GM12878 (cell line): ENCODE measurements around the gene RPS16. TPM values are rescaled to one million over a fixed set of nuclear protein-coding genes. Genes with fewer than 3 reads are reported as not detected.
A peak's percentile ranks its signal among the peaks of the same experiment; 100 is the strongest.

Experiments used
- ATAC-seq: fragments of 200-7000 bp; cut with Tn5 transposase; 3 replicates; pipeline ENCODE4 v1.9.1; 2020; ENCODE audit warnings: mild to moderate bottlenecking, moderate library complexity
- BruUV-seq: library from RNA; stranded (reverse); fragments of 400-500 nt; replicated peaks from 2 replicates; lab custom pipeline; 2021; lab: Mats Ljungman, UMichigan
- CTCF ChIA-PET: fragments of 300-600 bp; sonication (Branson Sonifier 250); formaldehyde crosslinking; extraction: SDS; loops from one replicate; lab custom pipeline; 2021; ENCODE audit warnings: inconsistent platforms; lab: Yijun Ruan, JAX
- POLR2A ChIA-PET: fragments of 350-600 bp; formaldehyde crosslinking; extraction: SDS; loops from one replicate; lab custom pipeline; 2021; ENCODE audit warnings: inconsistent platforms; lab: Charles Lee
- RAD21 ChIA-PET: fragments of 300-600 bp; sonication (Branson Sonifier 250); formaldehyde crosslinking; loops from one replicate; lab custom pipeline; 2023; ENCODE audit warnings: antibody characterized with exemption; ENCODE audit not compliant: unreplicated experiment; lab: Charles Lee
- SMC1A ChIA-PET: fragments of 300-600 bp; sonication (Branson Sonifier 250); formaldehyde crosslinking; loops from one replicate; lab custom pipeline; 2023; ENCODE audit not compliant: unreplicated experiment, uncharacterized antibody; lab: Charles Lee
- DNase-seq: peaks from one replicate; pipeline ENCODE4 v3.0.0-alpha.2; 2011; ENCODE audit warnings: low read depth, low spot score
- FAIRE-seq: peaks from 3 replicates; lab custom pipeline; 2011; peaks lifted over from hg19 to GRCh38; lab: Jason Lieb, UNC
- H2AFZ ChIP-seq: 2 replicates; pipeline ENCODE4 v1.6.0; 2011; ENCODE audit warnings: low read depth, low read length, control low read depth; ENCODE audit not compliant: control insufficient read depth
- H3K27ac ChIP-seq: 2 replicates; pipeline ENCODE4 v1.5.1; 2011; ENCODE audit warnings: control low read depth; ENCODE audit not compliant: control insufficient read depth, insufficient read depth
- H3K27me3 ChIP-seq, 2 experiments: replicated peaks in 1 of 2; 2 replicates each; pipeline versions ENCODE4 v1.6.0 to v1.6.1; 2011; ENCODE audit warnings: low read length in 1 of 2; ENCODE audit not compliant: control insufficient read depth in 2 of 2, insufficient read depth in 2 of 2
- H3K36me3 ChIP-seq, 2 experiments: 2 replicates each; pipeline ENCODE4 v1.5.1; 2011; ENCODE audit warnings: low read length in 1 of 2; ENCODE audit not compliant: control insufficient read depth in 2 of 2, insufficient read depth in 2 of 2
- H3K4me1 ChIP-seq: 2 replicates; pipeline ENCODE4 v1.6.1; 2011; ENCODE audit warnings: mild to moderate bottlenecking, low read length, moderate library complexity, mixed read lengths; ENCODE audit not compliant: control insufficient read depth, insufficient read depth
- H3K4me2 ChIP-seq: 2 replicates; pipeline ENCODE4 v1.6.0; 2011; ENCODE audit warnings: control low read depth; ENCODE audit not compliant: control insufficient read depth, insufficient read depth
- H3K4me3 ChIP-seq: fragments of 200-600 bp; sonication (generic); 2 replicates; pipeline ENCODE4 v1.5.1; 2016
- H3K79me2 ChIP-seq: 2 replicates; pipeline ENCODE4 v1.6.0; 2011; ENCODE audit warnings: low read length; ENCODE audit not compliant: control insufficient read depth, insufficient read depth
- H3K9ac ChIP-seq: 2 replicates; pipeline ENCODE4 v1.8.0; 2011; ENCODE audit warnings: low read length, control low read depth, mixed read lengths; ENCODE audit not compliant: control insufficient read depth, insufficient read depth
- H3K9me3 ChIP-seq: replicated peaks from 3 replicates; pipeline ENCODE4 v1.5.1; 2011; ENCODE audit warnings: mild to moderate bottlenecking, low read length; ENCODE audit not compliant: control insufficient read depth, insufficient read depth
- H4K20me1 ChIP-seq: 2 replicates; pipeline ENCODE4 v1.6.0; 2011; ENCODE audit not compliant: control insufficient read depth, insufficient read depth
- ASH2L ChIP-seq: fragments of 300-600, 200-600 bp; sonication (generic); IDR thresholded peaks from 2 replicates; pipeline ENCODE4 v1.6.1; 2017; ENCODE audit warnings: low read depth, mild to moderate bottlenecking, borderline replicate concordance
- HDAC2 ChIP-seq: fragments of 200-600 bp; sonication (generic); IDR thresholded peaks from 2 replicates; pipeline ENCODE4 v1.6.1; 2017
- POLR2A ChIP-seq: IDR thresholded peaks from 2 replicates; pipeline ENCODE4 v1.6.1; 2011; ENCODE audit warnings: low read depth, mild to moderate bottlenecking, low read length
- RCOR1 ChIP-seq: conservative IDR thresholded peaks from 2 replicates; pipeline ENCODE4 v1.6.1; 2012; ENCODE audit warnings: low read depth, low read length, improper control_type of control experiment
- RFX5 ChIP-seq: IDR thresholded peaks from 2 replicates; pipeline ENCODE4 v1.6.1; 2011; ENCODE audit warnings: low read depth, low read length, improper control_type of control experiment
- WGBS: methylation state at CpG from one replicate; pipeline ENCODE4 v1.1.6; 2016; ENCODE audit warnings: low lambda C conversion rate; ENCODE audit not compliant: insufficient replicate concordance, insufficient coverage; ENCODE audit errors: missing lambda C conversion rate; 5-methylcytosine and 5-hydroxymethylcytosine counted together
- in situ Hi-C: fragments of 300-500 bp; cut with MboI; formaldehyde crosslinking; loops from 9 replicates; pipeline ENCODE4 v1.14.3; 2018; ENCODE audit warnings: mixed read lengths
- intact Hi-C: fragments of 100-400 bp; cut with micrococcal nuclease; formaldehyde crosslinking; loops from one replicate; pipeline ENCODE4 v1.14.2; 2022; ENCODE audit not compliant: unreplicated experiment
- polyA plus RNA-seq, 11 experiments: library from polyadenylated mRNA; depleted of rRNA in 4 of 11; unstranded in 6 of 11; stranded (reverse) in 5 of 11; fragments of >200 nt; fragmentation: Nextera tagmentation in 4 of 11; fragmentation: Illumina TruSeq in 1 of 11; extraction: Ambion mirVana in 4 of 11; extraction: Trizol in 1 of 11; gene quantifications; 1 replicate in 1 of 11; 2 replicates in 10 of 11; pipeline versions ENCODE4 v1.2.1 to v1.2.3, GENCODE V29; 2011 to 2016; ENCODE audit warnings: inconsistent platforms in 2 of 11, missing spikeins in 2 of 11, low read depth in 1 of 11
- total RNA-seq, 4 experiments: library from RNA; depleted of rRNA in 3 of 4; stranded (reverse); fragments of >200 nt in 3 of 4; fragmentation: Illumina TruSeq in 1 of 4; extraction: Trizol in 1 of 4; gene quantifications; 2 replicates each; pipeline versions ENCODE4 v1.2.1 to v1.2.3, GENCODE V29; 2013 to 2021
- TF ChIP-seq, protein P1 (sequence below): fragments of 450-650 bp; IDR thresholded peaks from 2 replicates; pipeline ENCODE4 v1.6.1; 2017; ENCODE audit warnings: antibody characterized with exemption, mild to moderate bottlenecking, moderate library complexity

Gene RPS16
- total and polyA plus RNA-seq, 10 of the 15 experiments (the other 5 are each of a cell fraction or from before 2014, with no cell fraction given), result 148 to 4,810 (median 2,343) TPM

DNA sequence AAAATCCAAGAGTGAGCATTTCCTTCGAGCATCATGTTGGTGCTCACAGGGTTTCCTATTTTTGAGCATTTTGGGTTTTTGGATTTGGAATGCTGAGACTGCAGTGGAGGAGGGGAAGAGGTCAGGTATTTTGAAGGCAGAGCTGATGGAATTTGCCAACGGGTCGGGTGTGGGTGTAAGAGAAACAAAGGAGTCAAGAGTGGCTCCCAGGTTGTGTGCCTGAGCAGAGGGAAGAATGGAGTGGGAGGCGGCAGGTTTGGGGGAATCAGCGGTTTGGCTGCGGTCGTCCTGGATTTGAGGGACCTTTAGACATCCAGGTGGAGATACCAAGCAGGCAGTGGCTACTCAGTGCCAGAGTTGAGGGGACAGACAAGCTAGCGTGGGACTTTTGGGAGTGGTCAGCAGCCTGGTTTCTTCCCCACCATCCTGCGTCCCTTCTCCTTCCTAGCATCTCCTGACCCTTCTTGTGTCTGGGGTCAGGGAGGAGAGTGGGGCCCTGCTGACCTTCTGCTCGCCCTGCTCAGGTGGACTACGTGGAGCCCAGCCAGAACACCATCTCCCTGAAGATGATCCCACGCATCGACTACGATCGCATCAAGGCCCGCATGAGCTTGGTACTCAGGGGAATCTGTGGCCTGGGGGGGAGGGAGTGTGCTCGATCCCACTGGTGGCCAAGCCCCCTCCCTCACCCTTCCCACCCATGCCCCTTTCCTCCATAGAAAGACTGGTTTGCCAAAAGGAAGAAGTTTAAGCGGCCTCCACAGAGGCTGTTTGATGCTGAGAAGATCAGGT is 30.4 kb upstream of the RPS16 start:
- 99% methylated on average over 17 of the region's 18 CpGs for WGBS
- no peak overlapping the region for H3K4me2 ChIP-seq
- TF ChIP-seq POLR2A, result peak; percentile 18; the same call in 1 of the 2 replicates
- TF ChIP-seq RFX5, result no peak
- TF ChIP-seq, all 136 proteins: peak for 1
- Histone ChIP-seq H3K27ac (no peak overlapping the region), H3K36me3 (peaks cover 26 to 50% of the 10 kb centered on the region in 2 experiments), H3K79me2 (no peaks in the 10 kb centered on the region), H2AFZ (no peak overlapping the region), H3K4me1 (no peaks in the 10 kb centered on the region), H4K20me1 (no peaks in the 10 kb centered on the region), H3K27me3 (no peaks in the 10 kb centered on the region), H3K4me3 (no peak overlapping the region), H3K9me3 (no peaks in the 10 kb centered on the region), H3K9ac (no peak overlapping the region)
- BruUV-seq, result no TSS peak
- no peak for FAIRE-seq
- ChIA-PET SMC1A (no interaction called here), CTCF (no interaction called here), POLR2A (no interaction called here), RAD21 (no interaction called here)
- in situ Hi-C loops (no loop called here), intact Hi-C loops (no loop called here)
- ATAC-seq, result no peak
- DNase-seq, result no peak

DNA sequence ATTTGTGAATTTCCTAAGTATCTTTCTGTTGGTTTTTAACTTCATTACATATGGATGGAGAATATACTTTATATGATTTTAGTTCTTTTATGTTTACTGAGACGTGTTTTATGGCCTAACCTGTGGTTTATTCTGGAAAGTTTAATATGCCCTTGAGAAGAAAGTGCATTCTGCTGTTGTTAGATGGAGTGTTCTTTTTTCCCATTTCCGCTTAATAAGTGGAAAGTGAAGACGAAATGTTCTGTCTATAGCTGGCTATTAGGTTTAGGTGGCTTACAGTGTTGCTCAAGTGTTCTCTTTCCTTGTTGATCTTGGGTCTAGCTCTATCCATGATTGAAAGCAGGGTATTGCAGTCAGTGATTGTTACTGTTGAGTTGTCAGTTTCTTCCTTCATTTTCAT is 27.7 kb upstream of the RPS16 start:
- SMC1A ChIA-PET, result interaction anchor here (1.5 kb wide), 1 partner anchor 69 kb away, joined by 5 read pairs; the partner anchor contains the start of gene EID2B
- no peaks in the 10 kb centered on the region for H3K4me1 ChIP-seq
- no peak overlapping the region for H3K4me3 ChIP-seq
- in situ Hi-C loops (no loop called here), intact Hi-C loops (no loop called here)
- H3K27ac ChIP-seq, result no peak overlapping the region
- ATAC-seq (no peak), FAIRE-seq (no peak), DNase-seq (no peak)
- RAD21 ChIA-PET, result no interaction called here
- H2AFZ ChIP-seq, result no peak overlapping the region
- CTCF ChIA-PET, result interaction anchor here (0.9 to 1.5 kb wide), 2 partner anchors 11 to 35 kb away, joined by 4 read pairs; partner anchors contain the start of gene DLL3
- no peak overlapping the region for H3K9ac ChIP-seq
- TF ChIP-seq RCOR1, result no peak
- TF ChIP-seq, protein P1, sequence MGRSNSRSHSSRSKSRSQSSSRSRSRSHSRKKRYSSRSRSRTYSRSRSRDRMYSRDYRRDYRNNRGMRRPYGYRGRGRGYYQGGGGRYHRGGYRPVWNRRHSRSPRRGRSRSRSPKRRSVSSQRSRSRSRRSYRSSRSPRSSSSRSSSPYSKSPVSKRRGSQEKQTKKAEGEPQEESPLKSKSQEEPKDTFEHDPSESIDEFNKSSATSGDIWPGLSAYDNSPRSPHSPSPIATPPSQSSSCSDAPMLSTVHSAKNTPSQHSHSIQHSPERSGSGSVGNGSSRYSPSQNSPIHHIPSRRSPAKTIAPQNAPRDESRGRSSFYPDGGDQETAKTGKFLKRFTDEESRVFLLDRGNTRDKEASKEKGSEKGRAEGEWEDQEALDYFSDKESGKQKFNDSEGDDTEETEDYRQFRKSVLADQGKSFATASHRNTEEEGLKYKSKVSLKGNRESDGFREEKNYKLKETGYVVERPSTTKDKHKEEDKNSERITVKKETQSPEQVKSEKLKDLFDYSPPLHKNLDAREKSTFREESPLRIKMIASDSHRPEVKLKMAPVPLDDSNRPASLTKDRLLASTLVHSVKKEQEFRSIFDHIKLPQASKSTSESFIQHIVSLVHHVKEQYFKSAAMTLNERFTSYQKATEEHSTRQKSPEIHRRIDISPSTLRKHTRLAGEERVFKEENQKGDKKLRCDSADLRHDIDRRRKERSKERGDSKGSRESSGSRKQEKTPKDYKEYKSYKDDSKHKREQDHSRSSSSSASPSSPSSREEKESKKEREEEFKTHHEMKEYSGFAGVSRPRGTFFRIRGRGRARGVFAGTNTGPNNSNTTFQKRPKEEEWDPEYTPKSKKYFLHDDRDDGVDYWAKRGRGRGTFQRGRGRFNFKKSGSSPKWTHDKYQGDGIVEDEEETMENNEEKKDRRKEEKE, result no peak
- no peak for TF ChIP-seq ASH2L
- no peak for TF ChIP-seq HDAC2
- POLR2A ChIA-PET, result no interaction called here
- no peaks in the 10 kb centered on the region for H4K20me1 ChIP-seq
- no peaks in the 10 kb centered on the region for H3K79me2 ChIP-seq
- BruUV-seq, result no TSS peak
- peaks cover 36 to 48% of the 10 kb centered on the region in 2 experiments for H3K36me3 ChIP-seq
- 71% methylated on average over 3 of the region's 3 CpGs for WGBS
- no peaks in the 10 kb centered on the region for H3K27me3 ChIP-seq
- no peak overlapping the region for H3K4me2 ChIP-seq
- H3K9me3 ChIP-seq, result no peaks in the 10 kb centered on the region
